GM18505 (cell line): Measurements from ENCODE around the gene HCN3.
"Not testable (repeated sequence)": the region's sequence is repeated elsewhere in the genome, so short reads cannot be mapped to it uniquely, and the experiment has no call there.

Experiments used
- ATAC-seq: cut with Tn5 transposase; IDR thresholded peaks from one replicate; pipeline ENCODE4 v1.9.1; 2021; ENCODE audit not compliant: unreplicated experiment
- POLR2A ChIP-seq: IDR thresholded peaks from 4 replicates; pipeline ENCODE4 v1.6.1; 2011; ENCODE audit warnings: borderline replicate concordance; ENCODE audit not compliant: insufficient read depth, insufficient read length; ENCODE audit errors: extremely low read depth

The HCN3 gene

DNA sequence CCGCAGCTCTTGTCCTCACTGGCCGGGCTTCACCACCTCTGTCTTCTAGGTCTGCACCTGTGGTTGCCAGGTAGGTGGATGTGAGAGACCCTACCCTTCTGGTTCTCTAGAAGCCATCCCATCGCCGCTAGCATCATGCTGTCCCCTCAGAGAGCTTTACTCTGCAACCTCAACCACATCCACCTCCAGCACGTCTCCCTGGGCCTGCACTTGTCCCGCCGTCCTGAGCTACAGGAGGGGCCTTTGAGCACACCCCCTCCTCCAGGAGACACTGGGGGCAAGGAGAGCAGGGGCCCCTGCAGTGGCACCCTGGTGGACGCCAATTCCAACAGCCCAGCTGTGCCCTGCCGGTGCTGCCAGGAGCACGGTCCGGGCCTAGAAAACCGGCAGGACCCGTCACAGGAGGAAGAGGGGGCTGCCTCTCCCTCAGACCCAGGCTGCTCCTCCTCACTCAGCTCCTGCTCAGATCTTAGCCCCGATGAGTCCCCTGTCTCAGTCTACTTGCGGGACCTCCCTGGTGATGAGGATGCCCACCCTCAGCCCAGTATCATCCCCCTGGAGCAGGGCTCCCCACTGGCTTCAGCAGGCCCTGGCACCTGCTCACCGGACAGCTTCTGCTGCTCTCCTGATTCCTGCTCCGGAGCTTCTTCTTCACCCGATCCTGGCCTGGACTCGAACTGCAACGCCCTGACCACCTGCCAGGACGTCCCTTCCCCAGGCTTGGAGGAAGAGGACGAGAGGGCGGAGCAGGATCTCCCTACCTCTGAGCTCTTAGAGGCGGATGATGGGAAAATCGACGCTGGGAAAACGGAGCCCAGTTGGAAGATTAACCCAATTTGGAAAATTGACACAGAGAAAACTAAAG is 44.6 kb downstream of the HCN3 start:
- ATAC-seq = no peak
- TF ChIP-seq POLR2A = no peak

DNA sequence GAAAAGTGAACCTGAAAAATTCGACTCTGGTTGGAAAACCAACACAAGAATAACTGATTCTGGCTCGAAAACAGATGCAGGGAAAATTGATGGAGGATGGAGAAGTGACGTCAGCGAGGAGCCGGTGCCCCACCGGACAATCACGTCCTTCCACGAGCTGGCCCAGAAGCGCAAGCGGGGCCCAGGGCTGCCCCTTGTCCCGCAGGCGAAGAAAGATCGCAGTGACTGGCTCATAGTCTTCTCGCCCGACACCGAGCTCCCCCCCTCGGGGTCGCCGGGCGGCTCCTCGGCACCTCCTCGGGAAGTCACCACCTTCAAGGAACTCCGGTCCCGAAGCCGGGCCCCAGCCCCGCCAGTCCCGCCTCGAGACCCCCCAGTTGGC is 45.3 kb downstream of the HCN3 start:
- ATAC-seq = no peak
- no peak for TF ChIP-seq POLR2A

DNA sequence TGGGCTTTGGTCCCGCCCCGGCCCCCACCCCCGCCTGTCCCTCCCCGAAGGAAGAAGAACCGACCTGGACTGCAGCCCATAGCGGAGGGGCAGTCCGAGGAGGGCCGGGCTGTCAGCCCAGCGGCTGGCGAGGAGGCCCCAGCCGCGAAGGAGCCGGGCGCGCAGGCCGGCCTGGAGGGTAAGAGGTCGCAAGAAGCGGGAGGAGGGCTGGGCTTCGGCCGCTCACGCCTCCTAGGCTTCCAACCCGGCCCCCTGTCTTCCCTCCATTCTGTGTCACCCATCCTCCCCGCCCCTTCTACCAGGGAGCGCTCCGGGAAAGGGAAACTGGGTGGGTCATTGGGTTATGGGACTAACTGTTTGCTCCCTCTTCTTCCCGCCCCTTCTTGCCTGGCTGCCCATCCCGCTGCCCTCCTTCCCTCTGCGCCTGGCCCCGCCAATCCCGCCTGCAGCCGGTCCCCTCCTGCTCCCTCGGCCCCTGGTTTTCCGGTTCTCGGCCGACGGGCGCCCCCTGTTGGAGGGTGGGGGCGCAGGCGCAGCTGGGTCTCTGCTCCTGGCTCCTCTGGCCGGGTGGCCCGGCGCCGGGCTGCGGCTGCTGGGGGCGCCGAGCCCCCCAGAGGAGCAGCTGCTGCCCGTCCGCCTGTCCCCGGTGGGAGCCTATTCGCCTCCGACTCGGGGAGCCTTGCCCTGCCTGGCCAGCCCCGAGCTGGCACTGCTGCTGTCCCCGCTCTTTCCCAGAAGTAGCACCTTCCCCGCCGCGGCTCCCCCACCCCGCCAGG is 45.9 kb downstream of the HCN3 start:
- TF ChIP-seq POLR2A = peak; percentile 10
- peak; percentile 43 for ATAC-seq

DNA sequence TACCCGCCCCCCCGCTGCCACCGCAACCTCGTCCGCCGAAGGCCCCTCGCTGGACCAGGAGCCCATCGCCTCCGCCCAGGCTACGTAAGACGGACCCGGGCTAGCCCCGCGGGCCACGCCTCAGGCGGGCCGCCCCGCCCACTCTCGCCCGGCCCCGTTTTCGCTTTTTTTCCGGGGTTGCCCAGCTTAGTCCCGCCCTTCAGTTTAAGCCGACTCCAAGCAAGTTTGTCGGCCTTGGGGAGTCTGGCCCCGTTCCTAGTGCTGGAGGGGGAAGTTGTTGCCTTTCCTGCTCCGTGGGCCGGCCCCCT is 46.4 kb downstream of the HCN3 start:
- ATAC-seq = peak; percentile 34
- peak; percentile 44 for TF ChIP-seq POLR2A

DNA sequence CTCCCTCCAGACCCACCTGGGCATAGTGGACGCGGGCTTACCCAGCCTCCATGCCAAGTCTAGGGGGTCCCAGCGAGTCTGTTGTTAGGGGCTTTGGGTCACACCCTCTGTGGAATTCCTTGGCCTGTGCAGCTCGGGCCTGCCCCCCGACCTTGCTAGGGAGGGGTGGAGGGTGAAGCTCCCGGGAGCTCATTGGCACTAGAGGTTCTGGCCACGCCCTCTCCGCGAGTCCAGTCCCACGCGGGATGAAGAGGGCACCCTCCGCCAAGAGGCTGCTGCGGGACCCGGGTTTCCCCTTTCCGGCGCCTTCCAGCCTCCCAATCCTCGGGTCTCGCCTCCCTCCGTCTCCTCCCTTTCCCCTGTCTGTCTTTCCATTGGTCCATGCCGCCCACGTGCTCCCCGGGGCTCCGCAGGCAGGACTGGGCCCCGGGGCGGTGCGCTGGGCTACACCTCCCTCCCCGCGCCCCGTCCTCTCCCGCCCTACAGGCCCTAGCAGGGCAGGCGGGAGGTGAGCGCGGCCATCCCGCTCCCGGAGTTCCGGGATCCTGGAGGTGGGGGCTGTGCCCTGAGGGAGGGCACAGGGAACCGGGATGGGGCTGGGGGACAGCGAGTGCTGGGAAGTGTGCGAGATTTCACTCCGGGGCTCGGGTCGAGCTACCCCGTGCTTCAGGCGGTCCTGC is 46.9 kb downstream of the HCN3 start:
- ATAC-seq = peak; percentile 57
- peak; percentile 52 for TF ChIP-seq POLR2A

DNA sequence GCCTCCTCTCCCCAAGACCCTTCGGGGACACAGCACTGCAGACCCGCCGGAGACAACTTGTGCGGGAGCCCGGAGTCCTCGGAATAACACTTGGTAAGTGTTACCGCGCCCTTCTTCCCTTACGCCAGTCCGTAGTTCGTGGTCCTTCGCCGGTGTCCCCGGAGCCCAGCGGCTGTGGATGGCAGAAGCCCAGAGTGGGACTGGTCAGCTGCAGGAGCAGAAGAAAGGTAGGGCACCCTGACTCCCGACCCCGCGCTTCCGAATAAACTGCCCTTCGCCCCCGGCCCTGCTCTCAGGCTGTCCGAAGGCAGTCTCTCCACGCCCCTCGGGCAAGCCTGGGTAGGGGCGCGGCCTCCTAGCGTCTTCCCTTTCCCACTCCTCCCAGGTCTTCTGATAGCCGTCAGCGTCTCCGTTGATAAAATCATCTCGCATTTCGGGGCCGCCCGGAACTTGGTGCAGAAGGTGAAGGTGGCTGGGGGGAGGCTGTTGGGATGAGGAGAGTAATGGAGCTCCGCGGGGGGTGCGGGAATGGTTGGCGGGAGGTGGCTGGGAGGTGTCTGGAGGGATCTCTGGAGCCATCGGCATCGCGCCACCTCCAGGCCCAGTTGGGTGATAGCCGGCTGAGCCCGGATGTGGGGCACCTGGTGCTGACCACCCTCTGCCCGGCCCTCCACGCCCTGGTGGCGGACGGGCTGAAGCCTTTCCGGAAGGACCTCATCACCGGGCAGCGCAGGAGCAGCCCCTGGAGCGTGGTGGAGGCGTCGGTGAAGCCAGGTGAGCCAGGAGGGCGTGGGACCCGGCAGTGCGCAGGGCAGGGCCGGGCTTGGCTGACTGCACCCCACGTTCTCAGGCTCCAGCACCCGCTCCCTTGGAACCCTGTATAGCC is 47.7 kb downstream of the HCN3 start:
- no peak for TF ChIP-seq POLR2A
- no peak for ATAC-seq

DNA sequence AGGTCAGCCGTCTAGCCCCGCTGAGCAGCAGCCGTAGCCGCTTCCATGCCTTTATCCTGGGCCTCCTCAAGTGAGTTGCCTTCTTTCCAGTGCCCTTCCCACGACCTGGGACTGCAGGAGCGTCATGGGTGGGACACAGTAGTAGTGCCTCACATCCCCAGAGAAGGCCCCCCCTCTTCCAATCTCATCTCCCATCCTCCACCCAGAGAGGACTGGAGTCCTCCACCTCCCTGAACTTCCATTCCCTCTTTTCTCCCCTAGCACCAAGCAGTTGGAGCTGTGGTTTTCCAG is 48.3 kb downstream of the HCN3 start:
- TF ChIP-seq POLR2A = no peak
- no peak for ATAC-seq

DNA sequence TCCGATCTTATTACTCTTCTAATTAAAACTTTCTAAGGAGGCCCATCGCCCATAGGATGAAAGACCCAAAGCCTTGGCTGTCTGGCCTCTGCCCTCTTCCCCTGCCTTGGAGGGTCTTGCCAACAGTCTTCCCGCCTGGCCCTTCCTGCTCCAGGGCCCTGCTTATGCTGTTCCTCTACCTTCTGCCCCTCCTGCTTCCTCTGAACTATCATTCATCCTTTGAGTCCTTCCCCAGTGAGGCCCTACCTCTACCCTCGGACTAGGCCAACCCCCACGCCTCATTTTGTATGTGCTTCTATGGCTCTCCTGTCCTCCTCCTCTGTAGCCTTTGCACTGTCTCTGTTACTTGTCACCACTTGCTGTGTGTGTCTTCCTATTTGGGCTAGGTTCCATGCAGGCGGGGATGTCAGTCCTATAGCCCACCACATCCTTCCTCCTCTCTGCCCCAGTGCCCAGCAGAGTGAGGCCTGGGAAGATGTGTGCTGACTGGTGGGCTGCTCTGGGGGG is 48.8 kb downstream of the HCN3 start:
- ATAC-seq = no peak
- no peak for TF ChIP-seq POLR2A

DNA sequence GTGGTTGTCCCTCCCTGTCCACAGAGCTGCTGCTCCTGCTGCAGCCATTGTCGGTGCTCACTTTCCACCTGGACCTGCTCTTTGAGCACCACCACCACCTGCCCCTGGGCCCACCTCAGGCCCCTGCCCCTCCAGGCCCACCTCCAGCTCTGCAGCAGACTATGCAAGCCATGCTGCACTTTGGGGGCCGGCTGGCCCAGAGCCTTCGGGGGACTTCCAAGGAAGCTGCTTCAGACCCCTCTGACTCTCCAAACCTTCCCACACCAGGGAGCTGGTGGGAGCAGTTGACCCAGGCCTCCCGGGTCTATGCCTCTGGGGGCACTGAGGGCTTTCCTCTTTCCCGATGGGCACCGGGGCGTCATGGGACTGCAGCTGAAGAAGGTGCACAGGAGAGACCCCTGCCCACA is 49.4 kb downstream of the HCN3 start:
- ATAC-seq = no peak
- no peak for TF ChIP-seq POLR2A

DNA sequence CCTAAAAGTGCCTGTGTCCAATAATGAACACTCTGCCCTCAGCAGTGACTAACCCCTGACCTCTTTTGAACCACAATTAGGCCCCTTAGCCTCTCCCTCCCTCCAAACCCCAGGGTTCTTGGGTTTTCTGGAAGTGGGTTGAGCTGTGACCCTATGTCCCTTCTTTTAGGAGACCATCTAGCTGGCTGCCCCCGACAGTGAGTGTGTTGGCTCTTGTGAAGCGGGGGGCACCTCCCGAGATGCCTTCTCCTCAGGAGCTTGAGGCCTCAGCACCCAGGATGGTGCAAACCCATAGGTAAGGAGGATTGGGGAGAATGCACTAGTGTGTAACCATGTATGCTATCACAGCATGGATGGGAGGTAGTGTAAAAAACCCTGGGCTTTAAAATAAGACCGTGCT is 50.7 kb downstream of the HCN3 start:
- ATAC-seq = no peak
- TF ChIP-seq POLR2A = no peak

DNA sequence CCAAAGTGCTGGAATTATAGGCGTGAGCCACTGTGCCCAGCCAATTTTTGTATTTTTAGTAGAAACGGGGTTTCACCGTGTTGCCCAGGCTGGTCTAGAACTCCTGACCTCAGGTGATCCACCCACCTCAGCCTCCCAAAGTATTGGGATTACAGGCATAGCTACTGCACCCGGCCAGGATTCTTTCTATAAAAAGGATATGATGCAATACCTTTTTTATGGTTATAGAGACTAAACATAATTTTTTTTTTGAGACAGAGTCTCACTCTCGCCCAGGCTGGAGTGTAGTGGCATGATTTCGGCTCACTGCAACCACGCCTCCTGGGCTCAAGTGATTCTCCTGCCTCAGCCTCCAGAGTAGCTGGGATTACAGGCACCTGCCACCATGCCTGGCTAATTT is 51.6 kb downstream of the HCN3 start:
- ATAC-seq = not testable (repeated sequence)

DNA sequence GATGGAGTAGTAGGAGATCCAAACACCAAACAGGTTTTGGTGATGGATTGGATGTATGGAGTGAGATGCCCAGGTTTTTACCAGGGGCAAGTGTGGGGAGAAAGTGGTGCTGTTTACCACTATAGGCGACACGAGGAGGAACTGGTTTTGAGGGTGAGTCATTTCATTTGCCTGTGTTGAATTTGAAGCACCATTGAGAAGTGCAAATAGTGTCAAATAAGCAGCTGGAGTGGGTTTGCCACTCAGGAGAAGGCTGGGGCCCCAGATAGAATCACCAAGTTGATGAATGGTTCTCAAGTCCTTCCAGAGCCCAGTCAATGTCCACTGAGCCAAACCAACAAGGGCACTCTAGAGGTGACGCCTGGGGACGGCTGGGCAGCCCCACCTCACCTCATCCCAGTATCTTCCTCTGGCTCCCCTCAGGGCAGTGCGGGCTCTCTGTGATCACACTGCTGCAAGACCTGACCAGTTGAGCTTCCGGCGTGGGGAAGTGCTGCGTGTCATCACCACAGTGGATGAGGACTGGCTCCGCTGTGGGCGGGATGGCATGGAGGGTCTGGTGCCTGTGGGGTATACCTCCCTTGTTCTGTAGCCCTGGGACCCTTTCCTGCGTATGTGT is 52.8 kb downstream of the HCN3 start:
- no peak for ATAC-seq
- TF ChIP-seq POLR2A = no peak
